Smooth muscle cell (in vitro differentiated cells): Measurements from ENCODE around the gene UBE2J2. TPM values are rescaled to one million over a fixed set of nuclear protein-coding genes. Genes with fewer than 3 reads are reported as not detected.

Experiments used
- DNase-seq: peaks from one replicate; lab custom pipeline; 2025; ENCODE audit not compliant: unreplicated experiment; lab: John Stamatoyannopoulos, UW
- H2AFZ ChIP-seq: fragments of 200-600 bp; sonication (generic); 2 replicates; pipeline ENCODE4 v1.6.0; 2016; ENCODE audit warnings: antibody characterized with exemption, low read depth, mild to moderate bottlenecking
- H3F3A ChIP-seq: fragments of 200-600 bp; sonication (generic); 2 replicates; pipeline ENCODE4 v1.6.0; 2017; ENCODE audit warnings: antibody characterized with exemption, low read depth
- H3K27ac ChIP-seq: fragments of 200-600 bp; sonication (generic); 2 replicates; pipeline ENCODE4 v1.5.1; 2016; ENCODE audit warnings: low read depth, mild to moderate bottlenecking
- H3K27me3 ChIP-seq: fragments of 200-600 bp; sonication (generic); 2 replicates; pipeline ENCODE4 v1.6.1; 2016; ENCODE audit warnings: low read depth, mild to moderate bottlenecking
- H3K36me3 ChIP-seq: fragments of 200-600 bp; sonication (generic); 2 replicates; pipeline ENCODE4 v1.5.1; 2016; ENCODE audit warnings: low read depth
- H3K4me1 ChIP-seq: fragments of 200-600 bp; sonication (generic); 2 replicates; pipeline ENCODE4 v1.5.1; 2016; ENCODE audit warnings: low read depth
- H3K4me2 ChIP-seq: fragments of 200-600 bp; sonication (generic); 2 replicates; pipeline ENCODE4 v1.6.0; 2016; ENCODE audit warnings: mild to moderate bottlenecking
- H3K4me3 ChIP-seq: fragments of 200-600 bp; sonication (generic); 2 replicates; pipeline ENCODE4 v1.5.1; 2016; ENCODE audit warnings: mild to moderate bottlenecking
- H3K79me2 ChIP-seq: fragments of 200-600 bp; sonication (generic); 2 replicates; pipeline ENCODE4 v1.6.0; 2016; ENCODE audit warnings: low read depth, mild to moderate bottlenecking
- H3K9ac ChIP-seq: fragments of 200-600 bp; sonication (generic); 2 replicates; pipeline ENCODE4 v1.6.0; 2016; ENCODE audit warnings: low read depth
- H3K9me3 ChIP-seq: fragments of 200-600 bp; sonication (generic); replicated peaks from 2 replicates; pipeline ENCODE4 v1.5.1; 2016; ENCODE audit warnings: low read depth
- H4K20me1 ChIP-seq: fragments of 200-600 bp; sonication (generic); 2 replicates; pipeline ENCODE4 v1.6.0; 2016; ENCODE audit warnings: low read depth
- CTCF ChIP-seq: fragments of 200-600 bp; sonication (generic); IDR thresholded peaks from 2 replicates; pipeline ENCODE4 v1.5.1; 2017; ENCODE audit warnings: borderline replicate concordance, mild to moderate bottlenecking, antibody characterized with exemption; ENCODE audit not compliant: insufficient read depth, poor library complexity, severe bottlenecking
- WGBS: methylation state at CpG from one replicate; pipeline ENCODE4 v1.1.7; 2016; ENCODE audit warnings: low lambda C conversion rate; 5-methylcytosine and 5-hydroxymethylcytosine counted together
- polyA plus RNA-seq: library from polyadenylated mRNA; unstranded; fragments of >200 nt; fragmentation: Nextera tagmentation; extraction: Ambion mirVana; gene quantifications from 2 replicates; pipeline ENCODE4 v1.2.1, GENCODE V29; 2016
- total RNA-seq: library from RNA; depleted of rRNA; stranded (reverse); fragments of >200 nt; gene quantifications from 2 replicates; pipeline ENCODE4 v1.2.3, GENCODE V29; 2014

UBE2J2 gene
- total and polyA plus RNA-seq, 2 experiments from 2014 or later = 30.2 to 72.9 TPM

- H3K27ac ChIP-seq = no peak overlapping the region
- peaks cover 5% of the 10 kb centered on the region for H3K79me2 ChIP-seq
- H3F3A ChIP-seq = no peaks in the 10 kb centered on the region
- no peaks in the 10 kb centered on the region for H3K27me3 ChIP-seq
- no peak for TF ChIP-seq CTCF
- H3K4me3 ChIP-seq = no peak overlapping the region
- no peak for DNase-seq
- no peaks in the 10 kb centered on the region for H3K4me1 ChIP-seq
- no peak overlapping the region for H3K9ac ChIP-seq
- no peak overlapping the region for H3K4me2 ChIP-seq
- H3K36me3 ChIP-seq = no peaks in the 10 kb centered on the region
- no peaks in the 10 kb centered on the region for H3K9me3 ChIP-seq
- H4K20me1 ChIP-seq = peaks cover 61% of the 10 kb centered on the region
- WGBS = 74% methylated on average over 26 of the region's 30 CpGs
- no peak overlapping the region for H2AFZ ChIP-seq
Measured at GRCh38 chr1:1298861-1299685, 25.4 kb upstream of the UBE2J2 start.

- no peak overlapping the region for H3K4me2 ChIP-seq
- no peak for TF ChIP-seq CTCF
Measured at GRCh38 chr1:1297802-1298424, 24.3 kb upstream of the UBE2J2 start.

DNA sequence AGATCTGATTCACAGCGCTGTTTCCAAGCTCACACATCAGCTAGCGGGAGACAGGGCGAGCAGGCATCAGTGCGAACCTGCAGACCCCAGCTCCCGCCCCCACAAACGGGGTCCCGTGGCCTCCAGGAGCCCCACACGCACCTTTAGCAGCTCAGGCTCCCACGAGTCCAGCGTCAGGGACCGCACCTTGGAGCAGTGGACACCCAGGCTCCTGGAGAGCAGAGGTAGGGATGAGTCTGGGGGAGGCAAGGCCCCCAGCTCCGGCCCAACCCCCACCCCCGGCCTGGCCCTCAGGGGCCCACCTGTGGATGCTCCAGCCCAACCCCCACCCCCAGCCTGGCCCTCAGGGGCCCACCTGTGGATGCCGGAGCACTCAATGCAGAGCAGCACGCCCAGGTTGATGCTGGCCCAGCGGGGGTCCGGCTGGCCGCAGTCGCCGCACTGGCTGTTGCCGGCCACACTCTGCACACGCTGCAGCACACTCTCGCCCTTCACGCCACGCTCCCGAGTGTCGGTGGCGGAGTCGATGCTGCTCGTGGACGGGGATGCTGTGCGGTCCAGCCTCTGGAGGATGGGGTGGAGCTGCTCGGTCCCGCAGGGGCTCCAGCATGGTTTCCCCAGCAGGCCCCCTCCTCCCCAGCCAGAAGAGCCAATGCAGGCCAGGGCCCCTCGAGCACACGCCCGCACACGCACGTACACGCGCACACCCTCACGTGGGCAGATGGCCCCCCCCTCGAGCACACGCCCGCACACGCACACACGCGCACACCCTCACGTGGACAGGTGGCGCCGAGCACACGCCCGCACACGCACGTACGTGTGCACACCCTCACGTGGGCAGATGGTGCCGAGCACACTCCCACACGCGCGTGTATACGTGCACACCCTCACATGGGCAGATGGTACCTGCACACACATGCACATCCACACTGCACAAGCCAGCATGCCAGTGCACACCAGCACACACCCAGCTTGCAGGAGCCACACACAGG is 22.7 kb upstream of the UBE2J2 start:
- no peak overlapping the region for H3K4me2 ChIP-seq
- no peaks in the 10 kb centered on the region for H3K27me3 ChIP-seq
- no peak overlapping the region for H3K4me3 ChIP-seq
- no peaks in the 10 kb centered on the region for H3K9me3 ChIP-seq
- 96% methylated on average over 54 of the region's 62 CpGs for WGBS
- no peak for DNase-seq
- peaks cover 35% of the 10 kb centered on the region for H4K20me1 ChIP-seq
- H3K9ac ChIP-seq = no peak overlapping the region
- H3K27ac ChIP-seq = no peak overlapping the region
- H3K79me2 ChIP-seq = no peaks in the 10 kb centered on the region
- no peak overlapping the region for H2AFZ ChIP-seq
- H3K4me1 ChIP-seq = no peaks in the 10 kb centered on the region
- no peak for TF ChIP-seq CTCF
- no peaks in the 10 kb centered on the region for H3F3A ChIP-seq
- no peaks in the 10 kb centered on the region for H3K36me3 ChIP-seq

More at GRCh38 chr1:1297802-1298424, 24.3 kb upstream of the UBE2J2 start:
- Histone ChIP-seq H3K4me3 (no peak overlapping the region), H3F3A (no peaks in the 10 kb centered on the region), H3K9ac (no peak overlapping the region), H3K27me3 (no peaks in the 10 kb centered on the region), H3K79me2 (peaks cover 3% of the 10 kb centered on the region), H3K27ac (no peak overlapping the region), H3K4me1 (no peaks in the 10 kb centered on the region), H3K9me3 (no peaks in the 10 kb centered on the region), H3K36me3 (no peaks in the 10 kb centered on the region), H2AFZ (no peak overlapping the region), H4K20me1 (peaks cover 50% of the 10 kb centered on the region)
- WGBS = 98% methylated on average over 20 of the region's 31 CpGs
- DNase-seq = no peak
